Mucosa of gallbladder (tissue), 1 donor: ENCODE data around the gene CLIP1. TPM values are rescaled to one million over a fixed set of nuclear protein-coding genes. Genes with fewer than 3 reads are reported as not detected.
"Not testable (repeated sequence)": the region's sequence is repeated elsewhere in the genome, so short reads cannot be mapped to it uniquely, and the experiment has no call there.

ENCODE experiments used
- DNase-seq: peaks from one replicate; pipeline ENCODE4 v3.0.0-alpha.2; 2020; ENCODE audit warnings: low spot score
- total RNA-seq: library from RNA; stranded (reverse); gene quantifications from one replicate; pipeline ENCODE4 v1.2.1, GENCODE V29; 2021
- donor health status: DM: no; HTN: no; CAD: no.

Gene CLIP1
- total RNA-seq, 1 donor from 2014 or later, result 71.6 TPM

GRCh38 chr12:122435186-122435585 lies 12.7 kb upstream of the CLIP1 start:
- no peak for DNase-seq

GRCh38 chr12:122429043-122429442 lies 6.6 kb upstream of the CLIP1 start:
- DNase-seq, result not testable (repeated sequence)

- no peak for DNase-seq
These were observed 4.9 kb upstream of the CLIP1 start for GRCh38 chr12:122427403-122427802.

GRCh38 chr12:122423258-122424165 lies 1.0 kb upstream of the CLIP1 start:
- DNase-seq, result no peak

- DNase-seq, result no peak
These were observed 325 bp upstream of the CLIP1 start for GRCh38 chr12:122422730-122423257.

- DNase-seq, result peak; percentile 26
These were observed 1.2 kb downstream of the CLIP1 start for GRCh38 chr12:122421187-122421820.

GRCh38 chr12:122420471-122421162 lies 1.9 kb downstream of the CLIP1 start:
- no peak for DNase-seq

- not testable (repeated sequence) for DNase-seq
These were observed 3.4 kb downstream of the CLIP1 start for GRCh38 chr12:122419094-122419493.

- not testable (repeated sequence) for DNase-seq
These were observed 6.8 kb downstream of the CLIP1 start for GRCh38 chr12:122415665-122416064.

GRCh38 chr12:122413516-122414404 lies 8.7 kb downstream of the CLIP1 start:
- no peak for DNase-seq

GRCh38 chr12:122412851-122413433 lies 9.5 kb downstream of the CLIP1 start:
- no peak for DNase-seq

- DNase-seq, result no peak
These were observed 10.9 kb downstream of the CLIP1 start for GRCh38 chr12:122411537-122411936.

GRCh38 chr12:122407208-122407607 lies 15.3 kb downstream of the CLIP1 start:
- DNase-seq, result no peak

GRCh38 chr12:122406701-122407164 lies 15.7 kb downstream of the CLIP1 start:
- DNase-seq, result no peak

GRCh38 chr12:122403831-122404230 lies 18.6 kb downstream of the CLIP1 start:
- DNase-seq, result no peak

GRCh38 chr12:122403115-122403770 lies 19.2 kb downstream of the CLIP1 start:
- DNase-seq, result no peak

GRCh38 chr12:122402264-122402663 lies 20.2 kb downstream of the CLIP1 start:
- DNase-seq, result no peak

GRCh38 chr12:122399592-122400373 lies 22.7 kb downstream of the CLIP1 start:
- peak; percentile 69 for DNase-seq

- DNase-seq, result no peak
These were observed 23.2 kb downstream of the CLIP1 start for GRCh38 chr12:122399254-122399591.
